GM10266 (cell line): Measurements from ENCODE around the gene ANKLE1.

Experiments
- DNase-seq: peaks from one replicate; pipeline ENCODE4 v3.0.0; 2012; ENCODE audit errors: extremely low spot score
- CTCF ChIP-seq: IDR thresholded peaks from 2 replicates; pipeline ENCODE4 v1.5.1; 2012; ENCODE audit warnings: mild to moderate bottlenecking, low read depth; ENCODE audit not compliant: control insufficient read depth, insufficient read depth; ENCODE audit errors: missing control alignments

The ANKLE1 gene

GRCh38 chr19:17275441-17276175 lies 6.1 kb upstream of the ANKLE1 start:
- no peak for TF ChIP-seq CTCF
- DNase-seq, result no peak

GRCh38 chr19:17279436-17279835 lies 2.3 kb upstream of the ANKLE1 start:
- no peak for TF ChIP-seq CTCF
- DNase-seq, result no peak

- TF ChIP-seq CTCF, result peak; percentile 99
- DNase-seq, result peak; percentile 89
These were observed 906 bp downstream of the ANKLE1 start for GRCh38 chr19:17282488-17283125.

- no peak for DNase-seq
- no peak for TF ChIP-seq CTCF
These were observed 1.8 kb downstream of the ANKLE1 start for GRCh38 chr19:17283504-17283996.

GRCh38 chr19:17285415-17286135 lies 3.9 kb downstream of the ANKLE1 start:
- no peak for TF ChIP-seq CTCF
- DNase-seq, result no peak

- no peak for DNase-seq
- TF ChIP-seq CTCF, result no peak
These were observed 4.6 kb downstream of the ANKLE1 start for GRCh38 chr19:17286263-17286662.
